Measurements from ENCODE around the gene EDA2R.

EDA2R gene

GRCh38 chrX:66547847-66548369 is 91.0 kb downstream of the EDA2R start:
- DNase-seq (ENCODE audit: insufficient read length, low spot score) (no peak), FAIRE-seq (no peak)
